HepG2 (cell line): ENCODE data around the gene TIMM8B. TPM values are rescaled to one million over a fixed set of nuclear protein-coding genes. Genes with fewer than 3 reads are reported as not detected.

ENCODE experiments used
- CBX2 ChIP-seq, 2 experiments: fragments of 200-600 bp in 1 of 2; sonication (generic); formaldehyde crosslinking in 1 of 2; IDR thresholded peaks; 2 replicates each; pipeline versions ENCODE4 v1.7.0 to v1.8.1; 2018 to 2022; ENCODE audit warnings: low read depth in 2 of 2, low read length in 1 of 2, mild to moderate bottlenecking in 1 of 2, missing genetic modification reagents in 1 of 2
- DMTF1 ChIP-seq: sonication (generic); formaldehyde crosslinking; IDR thresholded peaks from 2 replicates; pipeline ENCODE4 v1.4.0; 2020; ENCODE audit warnings: mild to moderate bottlenecking, missing genetic modification reagents
- E2F5 ChIP-seq: sonication (generic); formaldehyde crosslinking; conservative IDR thresholded peaks from 2 replicates; pipeline ENCODE4 v1.4.0; 2020; ENCODE audit warnings: missing genetic modification reagents
- FOSL2 ChIP-seq: sonication (generic); formaldehyde crosslinking; IDR thresholded peaks from 2 replicates; pipeline ENCODE4 v1.4.0; 2020; ENCODE audit warnings: missing genetic modification reagents
- GPBP1L1 ChIP-seq: sonication (generic); formaldehyde crosslinking; IDR thresholded peaks from 2 replicates; pipeline ENCODE4 v1.5.0; 2020; ENCODE audit warnings: mild to moderate bottlenecking, missing genetic modification reagents
- MLX ChIP-seq: IDR thresholded peaks from 2 replicates; pipeline ENCODE4 v1.6.1; 2016
- NFATC3 ChIP-seq: sonication (generic); formaldehyde crosslinking; IDR thresholded peaks from 2 replicates; pipeline ENCODE4 v1.5.1; 2020; ENCODE audit warnings: mild to moderate bottlenecking, missing genetic modification reagents
- NR1H2 ChIP-seq: sonication (generic); formaldehyde crosslinking; IDR thresholded peaks from 2 replicates; pipeline ENCODE4 v1.8.1; 2022; ENCODE audit warnings: low read depth, missing genetic modification reagents, borderline replicate concordance
- PAWR ChIP-seq: sonication (generic); formaldehyde crosslinking; IDR thresholded peaks from 2 replicates; pipeline ENCODE4 v1.4.0; 2020; ENCODE audit warnings: missing genetic modification reagents, mild to moderate bottlenecking, borderline replicate concordance
- RARG ChIP-seq: sonication (generic); formaldehyde crosslinking; IDR thresholded peaks from 2 replicates; pipeline ENCODE4 v1.4.0; 2020; ENCODE audit warnings: low read depth, mild to moderate bottlenecking, missing genetic modification reagents
- RNF2 ChIP-seq: fragments of 450-650 bp; conservative IDR thresholded peaks from 2 replicates; pipeline ENCODE4 v1.6.1; 2016; ENCODE audit warnings: low read depth
- SMYD3 ChIP-seq: sonication (generic); formaldehyde crosslinking; IDR thresholded peaks from 2 replicates; pipeline ENCODE4 v1.8.1; 2023; ENCODE audit warnings: mild to moderate bottlenecking, missing genetic modification reagents
- SOX6 ChIP-seq, 2 experiments: fragments of 450-650 bp in 1 of 2; sonication (generic) in 1 of 2; formaldehyde crosslinking in 1 of 2; IDR thresholded peaks; 2 replicates each; pipeline versions ENCODE4 v1.4.0 to v1.6.1; 2017 to 2020; ENCODE audit warnings: antibody characterized with exemption in 1 of 2, mild to moderate bottlenecking in 1 of 2, missing genetic modification reagents in 1 of 2
- ZBTB10 ChIP-seq: sonication (generic); formaldehyde crosslinking; IDR thresholded peaks from 2 replicates; pipeline ENCODE4 v1.4.0; 2020; ENCODE audit warnings: missing genetic modification reagents, borderline replicate concordance
- ZBTB37 ChIP-seq: sonication (generic); formaldehyde crosslinking; IDR thresholded peaks from 2 replicates; pipeline ENCODE4 v1.4.0; 2020; ENCODE audit warnings: mild to moderate bottlenecking, missing genetic modification reagents
- ZNF670 ChIP-seq: sonication (generic); formaldehyde crosslinking; IDR thresholded peaks from 2 replicates; pipeline ENCODE4 v1.8.0; 2022; ENCODE audit warnings: mild to moderate bottlenecking, missing genetic modification reagents, borderline replicate concordance
- ZNF709 ChIP-seq: sonication (generic); formaldehyde crosslinking; IDR thresholded peaks from 2 replicates; pipeline ENCODE4 v1.5.0; 2020; ENCODE audit warnings: mild to moderate bottlenecking, missing genetic modification reagents
- ZNF83 ChIP-seq: sonication (generic); formaldehyde crosslinking; IDR thresholded peaks from 2 replicates; pipeline ENCODE4 v1.4.0; 2020; ENCODE audit warnings: missing genetic modification reagents, mild to moderate bottlenecking, borderline replicate concordance
- polyA plus RNA-seq, 8 experiments: library from polyadenylated mRNA; depleted of rRNA in 3 of 8; stranded (reverse) in 7 of 8; unstranded in 1 of 8; fragments of >200 nt; fragmentation: Illumina TruSeq in 4 of 8; extraction: Trizol in 4 of 8; gene quantifications; 2 replicates each; pipeline versions ENCODE4 v1.2.1 to v1.2.3, GENCODE V29; 2011 to 2016; ENCODE audit warnings: low read depth in 4 of 8, missing spikeins in 1 of 8, mixed read lengths in 1 of 8; ENCODE audit not compliant: insufficient read depth in 1 of 8
- total RNA-seq, 5 experiments: library from RNA; depleted of rRNA; stranded (reverse); fragments of >200 nt; fragmentation: Illumina TruSeq; extraction: Trizol; gene quantifications; 2 replicates each; pipeline ENCODE4 v1.2.3, GENCODE V29; 2016; ENCODE audit warnings: low read depth in 1 of 5

TIMM8B gene
- total and polyA plus RNA-seq, 2 of the 13 experiments (the other 11 are each of a cell fraction or from before 2014, with no cell fraction given), result 84.5 to 98.3 TPM

- TF ChIP-seq SOX6 (IDR thresholded peaks at IDR 0.05), result no peak
- TF ChIP-seq SOX6 (CRISPR knock-in tag; IDR thresholded peaks at IDR 0.05), result peak; percentile 42; the same call in 1 of the 2 replicates
- no peak for TF ChIP-seq NR1H2
- no peak for TF ChIP-seq SMYD3 (CRISPR knock-in tag)
- no peak for TF ChIP-seq GPBP1L1
- no peak for TF ChIP-seq ZNF709 (CRISPR knock-in tag)
- TF ChIP-seq ZBTB10 (CRISPR knock-in tag), result no peak
- no peak for TF ChIP-seq FOSL2 (CRISPR knock-in tag)
- no peak for TF ChIP-seq RARG
- no peak for TF ChIP-seq PAWR (CRISPR knock-in tag)
- TF ChIP-seq ZNF670 (CRISPR knock-in tag), result no peak
- TF ChIP-seq DMTF1, result no peak
- no peak for TF ChIP-seq CBX2 (IDR thresholded peaks at IDR 0.05; ENCODE audit: low read depth, low read length)
- no peak for TF ChIP-seq CBX2 (CRISPR knock-in tag; IDR thresholded peaks at IDR 0.05; ENCODE audit: low read depth)
- 0 out of 2 replicates have a peak, but pooled peaks have one; percentile 58 for TF ChIP-seq NFATC3 (CRISPR knock-in tag)
- no peak for TF ChIP-seq E2F5 (CRISPR knock-in tag)
- TF ChIP-seq RNF2, result 0 out of 2 replicates have a peak, but pooled peaks have one; percentile 35
- peak; percentile 21; the same call in 1 of the 2 replicates for TF ChIP-seq MLX (CRISPR knock-in tag)
- TF ChIP-seq ZNF83, result no peak; the same call in 1 of the 2 replicates
- no peak for TF ChIP-seq ZBTB37 (CRISPR knock-in tag)
Measured at GRCh38 chr11:112073941-112074811, 12.4 kb downstream of the TIMM8B start, which contains the start of the genes NKAPD1 and PIH1D2 (continued).
